GM19455 (cell line): ENCODE results near the gene NCBP1.

Experiments used
- ATAC-seq: cut with Tn5 transposase; IDR thresholded peaks from one replicate; pipeline ENCODE4 v1.9.1; 2021; ENCODE audit not compliant: unreplicated experiment

NCBP1 gene

DNA sequence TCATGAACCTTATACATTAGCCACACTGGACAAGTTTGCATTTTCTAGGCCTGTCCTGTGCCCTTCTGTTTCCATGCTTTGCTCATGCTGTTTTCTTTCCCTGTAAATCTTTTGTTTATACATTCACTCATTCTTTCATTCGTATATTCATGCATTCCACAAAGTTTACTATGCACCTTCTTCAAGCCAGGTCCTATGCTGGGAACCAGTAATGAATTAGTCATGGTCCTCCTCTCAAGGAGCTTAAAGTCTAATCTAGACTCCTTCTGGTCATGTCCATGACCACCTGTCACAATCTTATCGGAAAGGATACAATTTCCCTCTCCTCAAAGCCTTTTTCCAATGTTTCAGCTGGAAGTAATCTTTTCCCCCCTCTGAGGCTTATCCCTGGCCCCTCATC, 72.6 kb downstream of the NCBP1 start:
- ATAC-seq = no peak

DNA sequence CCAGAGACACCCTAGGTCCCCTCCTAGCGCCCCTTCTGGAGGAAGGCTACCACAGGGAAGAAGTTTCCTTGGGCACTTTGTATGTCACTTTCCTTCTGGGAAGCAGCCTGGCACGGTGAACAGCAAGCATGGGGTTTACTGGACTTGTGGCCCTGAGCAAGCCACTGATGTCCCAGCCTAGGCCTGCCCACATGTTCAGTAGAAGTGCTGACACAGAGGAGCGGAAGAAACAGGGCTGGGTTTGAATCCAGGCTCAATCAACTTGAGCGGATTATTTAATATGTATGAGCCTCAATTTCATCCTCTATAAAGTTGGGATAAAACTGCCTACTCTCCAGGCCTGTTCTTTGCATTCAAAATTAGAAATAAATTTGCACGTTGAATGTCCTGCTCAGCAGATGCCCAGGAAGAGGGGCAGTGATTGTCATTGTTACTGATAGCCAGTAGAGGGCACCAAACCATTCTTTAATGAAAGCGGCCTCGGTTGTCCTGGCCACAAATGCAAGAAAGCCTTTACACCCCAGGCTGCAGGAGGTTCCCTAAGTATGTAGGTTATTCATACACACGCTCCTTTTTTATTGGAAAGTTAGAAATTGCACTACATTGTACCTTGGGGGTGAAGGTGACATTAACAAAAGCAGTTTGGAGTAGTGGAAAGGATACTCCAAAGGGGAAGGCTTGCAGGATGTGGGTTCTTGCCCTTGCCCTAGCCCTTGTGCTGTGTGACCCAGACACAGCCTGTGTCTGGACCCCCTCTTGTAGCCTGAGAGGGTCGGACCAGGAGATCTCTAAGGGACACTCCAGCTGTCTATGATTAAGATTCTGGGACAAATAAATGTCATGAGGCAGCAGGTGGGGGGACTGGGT, 77.0 kb downstream of the NCBP1 start:
- ATAC-seq = no peak

DNA sequence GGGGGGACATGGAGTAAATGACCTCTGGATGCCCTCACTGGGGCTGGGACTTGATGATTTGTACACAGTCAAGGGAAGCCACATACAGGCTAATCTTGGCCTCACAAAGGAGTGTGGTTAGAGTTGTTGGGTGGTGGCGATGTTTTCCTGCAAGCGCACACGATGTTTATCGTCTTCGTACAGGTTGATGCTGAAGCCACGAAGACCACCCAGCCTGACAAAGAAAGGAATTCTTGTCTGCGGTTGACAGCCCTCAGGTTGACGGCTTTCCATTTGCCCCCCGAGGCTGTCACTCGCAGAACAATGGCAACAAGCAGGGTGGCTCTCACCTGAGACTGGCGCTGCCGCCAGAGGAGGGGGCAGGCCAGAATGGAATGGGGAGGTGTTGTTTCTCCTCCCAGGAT, 77.6 kb downstream of the NCBP1 start:
- no peak for ATAC-seq

DNA sequence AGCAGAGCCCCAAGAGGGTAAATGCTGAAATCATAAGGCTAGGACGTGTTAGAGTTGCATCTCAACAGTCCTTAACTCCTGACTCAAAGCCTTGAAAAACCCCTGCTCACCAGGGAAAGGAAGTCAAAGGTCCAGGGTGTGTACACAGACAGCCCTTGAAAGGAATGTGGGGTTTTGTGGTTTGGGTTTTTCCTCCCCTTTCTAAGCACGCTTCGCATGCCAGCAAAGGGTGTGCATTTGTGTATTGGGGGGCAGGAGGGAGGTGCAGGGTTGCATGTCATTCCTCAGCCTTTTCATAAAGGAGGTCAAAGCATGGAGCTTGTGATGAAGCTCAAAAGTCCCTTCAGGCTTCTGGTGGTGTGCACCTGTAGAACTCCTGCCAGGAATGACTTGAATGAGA, 80.8 kb downstream of the NCBP1 start:
- no peak for ATAC-seq

DNA sequence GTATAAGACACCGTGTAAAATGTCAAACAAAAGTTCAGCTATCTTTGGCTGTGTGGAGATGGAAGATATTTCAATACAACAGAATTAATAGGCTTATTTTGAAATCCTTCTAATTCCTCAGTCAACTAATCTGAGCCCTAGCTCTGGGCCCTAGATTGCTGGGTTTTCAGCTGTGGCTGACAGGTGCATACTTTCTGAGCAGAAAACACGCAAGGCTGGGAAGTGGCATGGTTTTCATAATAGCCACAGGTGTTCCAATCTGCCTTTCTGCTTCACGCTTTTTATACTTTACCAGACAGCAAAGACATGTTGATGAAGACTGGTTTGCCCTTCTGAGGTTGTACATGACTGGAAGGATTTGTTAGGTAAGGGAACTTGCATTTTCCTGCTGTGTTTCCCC, 84.2 kb downstream of the NCBP1 start:
- no peak for ATAC-seq

DNA sequence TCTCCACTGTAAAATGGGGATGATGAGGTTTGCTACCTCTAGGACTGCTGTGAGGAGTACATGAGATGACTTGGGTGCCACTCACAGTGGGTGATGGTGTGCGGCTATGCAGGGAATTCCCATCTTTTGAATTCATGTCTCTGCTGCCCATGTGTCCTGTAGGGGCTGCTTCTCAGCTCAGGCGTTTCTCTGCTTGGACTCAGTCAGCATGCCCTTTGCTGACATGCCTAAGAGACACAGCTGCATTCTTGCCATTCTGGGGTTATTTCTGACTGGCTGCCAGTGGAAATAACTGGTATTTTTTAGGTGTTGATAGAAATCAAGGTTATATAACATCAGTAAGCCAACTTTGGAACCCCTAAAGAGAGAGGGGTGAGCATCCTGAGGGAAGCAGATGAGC, 87.8 kb downstream of the NCBP1 start:
- no peak for ATAC-seq

DNA sequence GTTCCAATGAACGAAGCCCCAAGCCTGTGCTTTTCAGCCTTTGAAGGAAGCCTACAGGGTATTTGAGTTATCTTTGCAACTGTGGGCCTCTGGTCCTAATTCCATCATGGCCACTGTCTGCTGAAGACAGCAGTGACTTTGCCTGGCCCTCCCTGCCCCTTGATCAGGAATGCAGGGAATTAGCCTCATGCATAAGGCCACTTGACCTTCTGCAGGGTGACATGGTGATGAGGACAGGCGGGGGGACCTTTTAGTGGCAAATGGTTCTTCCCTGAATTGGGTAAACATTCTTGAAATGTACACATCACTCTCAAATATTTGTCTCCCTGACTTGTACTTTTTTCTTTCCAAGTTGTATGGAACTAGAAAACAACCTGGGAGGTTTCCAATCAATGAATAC, 88.7 kb downstream of the NCBP1 start:
- no peak for ATAC-seq
